ENCODE measurements around the gene ANKRD20A1.
"Not testable (repeated sequence)": the region's sequence is repeated elsewhere in the genome, so short reads cannot be mapped to it uniquely, and the experiment has no call there.

ANKRD20A1 gene

GRCh38 chr9:67858871-67859270 lies at the start of gene ANKRD20A1:
ANKRD20A1 (plus strand) TSS chr9:67858931; CDS start chr9:67859427, 496 bp downstream.
- not testable (repeated sequence) for DNase-seq

- DNase-seq: peak; percentile 60
Observed at GRCh38 chr9:67832088-67832487, 26.6 kb upstream of the ANKRD20A1 start.
